ENCODE data around the gene KCMF1.

KCMF1 gene

DNA sequence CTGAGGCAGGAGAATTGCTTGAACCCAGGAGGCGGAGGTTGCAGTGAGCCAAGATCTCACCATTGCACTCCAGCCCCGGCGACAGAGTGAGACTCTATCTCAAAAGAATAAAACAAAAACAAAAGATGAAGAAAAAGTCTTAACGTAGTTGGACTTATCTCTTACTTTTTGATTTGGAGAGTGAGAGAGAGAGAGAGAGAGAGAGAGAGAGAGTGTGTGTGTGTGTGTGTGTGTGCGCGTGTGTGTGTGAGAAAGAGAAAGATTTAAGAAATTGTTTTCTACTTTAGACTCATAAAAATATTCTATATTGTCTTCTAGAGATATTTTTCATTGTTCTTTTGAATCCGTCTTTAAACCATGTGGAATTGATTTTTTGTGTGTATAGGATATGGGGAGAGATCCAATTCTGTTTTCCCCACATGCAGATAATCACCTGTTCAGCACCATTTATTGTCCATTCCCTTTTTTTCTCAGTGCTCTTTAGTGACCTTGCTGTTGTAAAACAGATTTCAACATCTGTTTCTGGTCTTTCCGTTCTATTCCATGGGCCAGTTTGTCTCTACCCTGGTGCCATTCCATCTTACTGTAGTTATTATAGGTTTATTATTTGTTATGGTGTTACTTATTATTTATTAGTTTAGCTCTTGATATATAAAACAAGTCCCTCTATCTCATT is 53.5 kb downstream of the KCMF1 start:
- no peak for DNase-seq (ENCODE audit: low read depth)

DNA sequence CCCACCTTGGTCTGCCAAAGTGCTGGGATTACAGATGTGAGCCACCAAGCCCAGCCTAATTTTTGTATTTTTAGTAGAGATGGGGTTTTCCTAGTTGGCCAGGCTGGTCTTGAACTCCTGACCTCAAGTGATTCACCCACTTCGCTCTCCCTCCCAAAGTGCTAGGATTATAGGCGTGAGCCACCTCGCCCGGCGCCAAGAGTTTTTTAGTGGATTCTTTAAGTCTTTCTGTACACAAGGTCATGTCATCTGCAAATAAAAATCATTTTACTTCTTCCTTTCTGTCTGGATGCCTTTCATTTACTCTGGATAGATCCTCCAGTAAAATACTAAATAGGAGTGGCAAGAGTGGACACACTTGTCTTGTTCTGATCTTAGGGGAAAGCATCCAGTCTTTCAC is 61.7 kb downstream of the KCMF1 start:
- no peak for DNase-seq (ENCODE audit: low read depth)

DNA sequence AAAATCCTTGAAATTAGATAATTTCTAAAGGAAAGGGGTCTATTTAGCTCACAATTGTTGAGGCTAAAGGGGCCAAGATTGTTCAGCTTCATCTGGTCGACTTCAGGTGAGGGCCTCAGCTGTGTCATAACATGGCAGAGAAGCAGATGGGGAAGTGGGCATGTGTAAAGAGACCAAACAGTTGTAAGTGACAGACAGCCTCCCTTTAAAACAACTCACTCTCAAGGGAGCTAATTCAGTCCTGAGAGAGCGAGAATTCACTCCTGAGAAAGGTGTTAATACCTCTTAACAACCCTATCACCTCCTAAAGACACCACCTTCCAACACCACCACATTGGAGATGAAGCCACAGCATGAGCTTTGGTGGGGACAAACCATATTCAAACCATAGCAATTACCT is 62.4 kb downstream of the KCMF1 start:
- DNase-seq (ENCODE audit: low read depth), result no peak

DNA sequence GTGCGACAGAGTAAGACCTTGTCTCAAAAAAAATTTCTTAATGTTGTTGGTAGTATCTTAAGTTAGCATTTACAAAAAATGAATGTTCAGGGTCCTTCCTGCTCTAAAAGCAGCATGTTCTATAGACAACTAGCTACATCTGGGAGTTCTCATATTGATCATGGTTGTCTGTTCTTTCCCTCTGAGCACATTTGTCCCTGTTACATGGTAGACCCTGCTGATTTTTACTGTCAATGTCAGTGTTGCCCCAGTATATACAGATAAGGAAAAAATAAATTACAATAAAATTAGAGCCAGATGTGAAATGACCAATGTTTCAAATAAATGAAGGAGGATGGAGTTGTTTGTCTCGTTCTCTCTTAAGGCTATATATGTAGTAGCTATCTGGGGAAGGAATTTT is 63.2 kb downstream of the KCMF1 start:
- no peak for DNase-seq (ENCODE audit: low read depth)

DNA sequence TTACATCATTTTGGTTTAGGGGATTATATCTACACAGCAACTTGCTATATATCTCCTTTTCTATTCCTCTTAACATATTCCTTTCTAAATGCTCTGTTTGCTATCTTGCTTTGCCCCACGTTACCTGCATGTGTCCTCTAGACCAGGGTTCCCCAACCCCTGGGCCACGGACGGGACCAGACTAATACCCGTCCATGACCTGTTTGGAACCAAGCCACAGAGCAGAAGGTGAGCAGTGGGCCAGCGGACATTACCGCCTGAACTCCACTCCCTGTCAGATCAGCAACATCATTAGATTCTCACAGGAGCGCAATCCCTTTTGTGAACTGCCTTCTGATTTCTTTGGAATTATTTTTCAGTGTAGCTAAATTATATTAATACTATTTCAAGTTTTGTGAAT is 66.7 kb downstream of the KCMF1 start:
- no peak for DNase-seq (ENCODE audit: low read depth)

DNA sequence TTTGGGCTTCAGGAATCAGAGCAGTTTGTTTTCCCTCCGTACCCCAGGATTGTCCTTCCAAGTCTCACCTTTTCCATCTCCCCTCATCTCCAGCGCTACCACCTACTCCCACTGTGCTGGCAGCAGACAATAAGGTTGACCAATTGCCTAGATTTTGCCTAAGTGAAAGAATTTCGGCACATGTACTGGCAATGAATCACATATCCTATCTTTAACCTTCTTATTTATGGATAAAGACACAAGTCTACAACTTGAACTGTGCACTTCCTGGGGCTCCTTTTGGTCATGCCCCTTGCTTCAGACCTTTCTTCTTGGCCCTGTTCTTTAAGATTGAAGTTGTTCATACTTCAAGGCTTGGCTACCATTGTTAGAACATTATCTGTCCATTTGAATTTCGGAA is 71.4 kb downstream of the KCMF1 start:
- DNase-seq (ENCODE audit: low read depth), result no peak

DNA sequence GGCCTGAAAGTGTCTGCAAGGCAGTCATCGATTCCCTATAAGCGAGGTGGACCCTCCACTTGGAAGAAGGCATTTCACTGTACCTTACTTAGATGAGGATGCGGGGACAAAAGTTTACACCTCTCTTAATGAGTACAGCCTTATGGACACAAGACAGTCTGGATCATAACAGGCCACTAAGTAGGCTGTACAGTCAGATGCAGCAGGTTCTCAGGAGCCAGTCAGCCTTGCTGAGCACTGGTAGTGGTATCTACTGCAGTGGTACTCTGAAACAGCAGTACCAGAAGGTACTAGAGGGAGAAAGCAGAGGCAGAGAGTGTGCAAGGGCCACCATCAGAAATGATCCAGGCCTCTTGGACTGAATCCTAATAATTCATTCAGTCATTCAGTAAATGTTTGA is 77.6 kb downstream of the KCMF1 start:
- DNase-seq (ENCODE audit: low read depth), result no peak

DNA sequence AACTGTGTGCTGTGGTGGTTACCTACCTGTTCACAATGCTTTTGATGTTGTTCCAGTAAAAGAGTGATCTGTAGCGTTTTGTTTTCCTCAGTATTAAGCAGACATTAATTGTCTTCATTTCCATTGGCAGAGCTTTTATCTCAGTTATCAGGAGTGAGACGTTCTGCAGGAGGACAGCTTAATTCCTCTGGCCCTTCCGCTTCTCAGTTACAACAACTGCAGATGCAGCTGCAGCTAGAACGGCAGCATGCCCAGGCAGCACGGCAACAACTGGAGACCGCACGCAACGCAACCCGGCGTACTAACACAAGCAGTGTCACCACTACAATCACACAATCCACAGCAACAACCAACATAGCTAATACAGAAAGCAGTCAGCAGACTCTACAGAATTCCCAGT is 78.3 kb downstream of the KCMF1 start:
- no peak for DNase-seq (ENCODE audit: low read depth)

DNA sequence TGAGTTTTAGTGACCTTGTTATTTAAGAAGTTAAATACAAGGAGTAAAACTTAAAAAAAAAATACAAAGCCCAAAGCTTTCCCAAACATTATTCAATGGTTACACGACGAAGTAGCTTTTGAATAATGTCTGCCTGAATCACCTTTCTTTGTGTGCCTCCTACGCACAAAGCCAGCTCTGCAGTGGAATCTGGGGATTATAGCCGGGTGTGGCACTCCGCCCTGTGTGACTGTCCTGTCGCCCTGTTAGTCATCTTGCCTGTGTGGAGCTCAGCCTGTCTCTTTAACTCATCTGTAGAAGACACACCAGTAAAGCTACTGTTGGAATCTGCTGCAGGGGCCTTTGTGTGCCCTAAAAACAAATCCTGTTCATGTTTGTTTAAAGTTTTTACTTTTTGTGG is 82.8 kb downstream of the KCMF1 start:
- DNase-seq (ENCODE audit: low read depth), result no peak

DNA sequence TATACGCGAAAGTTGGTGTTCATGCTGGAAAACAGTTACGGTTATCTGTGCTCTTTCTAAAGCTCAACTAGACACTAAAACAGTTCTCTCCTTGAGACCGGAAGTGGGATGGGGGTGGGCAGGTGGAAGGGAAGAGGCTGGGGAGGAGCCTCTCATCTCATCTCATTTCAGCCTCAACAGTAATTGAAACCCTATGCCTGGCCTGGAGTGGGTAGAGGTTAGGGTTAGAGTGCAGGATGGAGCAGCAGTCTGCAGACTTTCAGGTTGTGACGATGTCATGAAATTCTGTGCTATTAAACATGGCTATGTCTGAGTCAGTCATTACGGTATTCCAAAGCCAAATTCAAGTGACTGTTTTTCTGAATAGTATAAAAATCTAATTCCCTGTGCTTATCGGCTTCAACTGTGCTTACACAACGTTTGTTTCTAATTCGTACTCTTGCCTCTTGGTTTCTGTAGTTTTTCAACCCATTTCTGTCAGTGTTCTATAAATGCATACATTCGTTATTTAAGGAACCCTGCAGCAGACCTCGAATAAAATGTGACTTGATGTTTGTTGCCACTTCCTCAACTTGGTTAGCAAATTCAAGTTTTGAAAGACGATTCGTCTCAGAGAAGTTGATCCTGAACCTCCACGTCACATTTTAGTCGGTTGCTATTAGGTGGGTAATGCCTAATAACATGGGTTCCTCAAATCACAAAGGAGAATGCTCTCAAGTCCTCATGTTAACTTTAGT is 86.4 kb downstream of the KCMF1 start:
- DNase-seq (ENCODE audit: low read depth), result no peak

DNA sequence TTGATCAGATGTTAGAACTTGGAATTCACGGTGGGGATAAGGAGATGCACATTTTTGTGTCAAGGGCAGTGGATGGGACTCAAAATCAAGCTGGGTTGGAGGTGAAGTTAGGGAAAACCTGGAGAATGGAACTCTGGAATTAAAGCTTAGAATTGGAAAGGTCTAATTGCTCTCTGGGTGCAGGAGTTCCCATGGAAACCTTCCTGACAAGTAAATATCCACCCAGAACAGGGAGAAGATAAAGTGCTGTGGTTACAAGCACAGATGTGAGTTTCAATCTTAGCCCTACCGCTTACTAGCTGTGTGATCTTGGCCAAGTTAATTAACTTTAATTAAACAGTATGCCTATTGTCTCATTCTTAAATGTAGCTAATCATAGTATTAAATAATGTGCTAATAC is 90.9 kb downstream of the KCMF1 start:
- DNase-seq (ENCODE audit: low read depth), result no peak

DNA sequence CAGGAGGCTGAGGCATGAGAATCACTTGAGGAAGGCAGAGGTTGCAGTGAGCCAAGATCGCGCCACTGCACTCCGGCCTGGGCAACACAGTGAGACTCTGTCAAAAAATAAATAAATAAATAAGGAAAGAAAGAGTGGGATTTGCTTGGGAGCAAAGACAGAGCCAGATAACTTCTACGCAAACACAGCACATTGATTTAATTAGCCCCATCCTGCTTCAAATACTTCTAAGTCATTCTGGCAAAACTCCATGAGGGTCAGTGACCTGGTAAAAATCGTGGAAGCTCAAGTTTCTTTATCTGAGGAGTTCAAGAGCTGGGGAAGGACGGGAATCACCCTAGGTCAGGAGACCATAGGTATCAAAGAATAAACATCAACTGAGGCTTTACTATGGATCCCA is 91.6 kb downstream of the KCMF1 start:
- no peak for DNase-seq (ENCODE audit: low read depth)

DNA sequence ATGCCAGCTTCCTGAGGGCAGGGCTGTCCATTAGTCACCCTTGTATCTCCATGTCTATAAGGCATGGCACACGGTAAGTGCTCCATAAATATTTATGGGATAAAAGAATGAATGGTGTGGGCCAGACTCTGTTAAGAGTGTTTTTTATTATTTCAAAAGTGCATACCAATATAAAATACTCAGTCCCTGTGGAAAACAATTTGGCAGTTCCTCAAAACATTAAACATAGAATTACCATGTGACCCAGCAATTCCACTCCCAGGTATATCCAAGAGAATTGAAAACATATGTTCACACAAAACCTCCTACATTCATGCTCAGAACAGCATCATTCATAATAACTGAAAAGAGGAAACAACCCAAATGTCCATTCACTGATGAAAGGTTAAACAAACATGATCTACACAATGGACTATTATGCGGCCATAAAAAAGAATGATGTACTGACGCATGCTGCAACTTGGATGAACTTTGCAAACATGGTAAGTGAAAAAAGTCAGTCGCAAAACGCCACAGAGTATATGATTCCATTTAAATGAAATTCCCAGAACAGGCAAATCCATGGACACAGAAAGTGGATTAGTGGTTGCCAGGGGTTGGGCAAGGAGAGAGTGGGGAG is 93.1 kb downstream of the KCMF1 start:
- DNase-seq (ENCODE audit: low read depth), result no peak

DNA sequence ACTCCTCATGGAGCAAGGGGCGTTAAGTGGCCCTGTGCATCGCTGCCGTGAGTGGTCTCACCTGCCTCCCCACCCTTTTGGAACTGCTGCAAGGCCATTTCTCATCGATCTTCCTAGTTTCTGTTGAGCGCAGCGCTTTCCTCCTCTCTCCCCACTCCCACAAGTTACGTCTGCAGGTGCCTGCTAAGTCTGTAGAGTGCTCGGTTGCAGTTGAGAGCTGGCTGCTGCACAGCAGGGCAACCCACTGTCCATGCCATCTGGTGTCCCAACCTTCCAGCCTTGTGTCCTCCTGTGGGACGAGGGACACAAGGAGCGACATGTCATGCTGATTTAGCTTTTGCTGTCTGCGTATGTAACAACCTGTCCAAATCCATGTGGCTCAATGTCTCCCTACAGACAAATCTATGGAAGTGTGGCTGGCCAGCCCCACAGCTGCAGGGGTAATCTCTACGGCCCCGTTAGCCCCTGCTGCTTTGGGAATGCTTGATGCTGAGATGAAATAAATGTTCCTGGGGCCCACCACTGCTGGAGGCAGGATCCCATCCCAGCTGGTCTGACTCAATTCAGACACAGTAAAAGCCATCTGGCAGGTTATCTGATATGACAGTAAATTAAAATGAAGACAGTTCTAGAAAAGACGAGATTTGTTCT is 94.1 kb downstream of the KCMF1 start:
- DNase-seq (ENCODE audit: low read depth), result no peak

DNA sequence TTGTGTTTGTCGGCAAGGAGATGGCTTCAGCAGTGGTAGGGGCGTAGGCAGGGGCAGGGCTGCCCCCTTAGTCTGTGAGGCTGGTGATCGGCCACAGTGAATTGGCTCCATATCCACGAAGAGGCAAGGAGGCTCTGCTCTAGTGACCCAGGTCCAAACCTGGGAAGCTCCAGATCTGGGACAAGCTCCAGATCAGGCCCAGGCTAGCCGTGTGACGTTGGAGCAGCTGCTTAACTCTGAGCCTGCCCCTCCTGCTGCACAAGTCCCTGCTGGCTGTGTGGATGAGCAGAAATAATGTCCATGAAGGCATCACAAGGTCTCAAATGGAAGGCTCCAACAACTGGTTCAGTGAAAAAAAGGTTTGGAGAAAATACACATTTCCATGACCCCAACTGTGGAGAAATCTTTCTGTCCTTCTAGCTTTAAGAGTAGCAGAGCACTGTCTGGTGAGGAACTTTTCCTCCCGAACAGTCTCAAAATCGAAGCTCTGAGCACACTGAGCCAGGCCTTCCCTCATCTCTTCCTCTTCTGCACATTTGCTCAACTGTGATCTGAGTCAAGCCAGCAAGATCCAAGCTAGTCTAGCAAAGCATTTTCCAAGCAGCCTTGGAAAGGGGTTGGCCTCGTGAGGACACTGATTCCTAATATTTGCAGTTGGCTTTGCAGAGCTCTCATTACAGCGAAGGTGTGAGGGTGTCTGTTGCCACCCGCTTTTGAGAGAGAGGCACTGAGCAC is 95.2 kb downstream of the KCMF1 start:
- no peak for DNase-seq (ENCODE audit: low read depth)

DNA sequence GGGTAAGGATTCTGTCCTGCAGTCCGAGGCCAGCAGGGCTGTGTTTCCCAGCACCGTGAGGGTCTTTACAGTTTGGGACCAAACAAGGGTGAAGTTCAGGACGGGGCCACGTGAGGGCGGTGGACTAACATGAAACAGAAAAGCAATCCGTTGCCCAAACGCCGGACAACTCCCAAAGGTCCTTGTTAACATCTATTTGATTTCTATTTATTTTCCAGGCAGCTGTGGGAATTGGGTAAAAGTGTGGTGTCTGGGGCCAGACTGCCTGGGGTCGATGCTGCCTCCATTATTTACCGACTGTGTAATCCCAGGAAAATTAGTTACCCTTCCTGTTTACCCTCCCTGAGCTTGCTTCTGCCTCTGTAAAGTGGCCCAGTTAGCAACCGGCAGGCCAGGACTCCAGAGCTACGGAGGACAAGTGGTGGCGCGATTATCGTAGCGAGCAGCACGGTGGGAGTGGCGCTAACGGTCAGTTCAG is 96.0 kb downstream of the KCMF1 start:
- DNase-seq (ENCODE audit: low read depth), result peak; percentile 3

DNA sequence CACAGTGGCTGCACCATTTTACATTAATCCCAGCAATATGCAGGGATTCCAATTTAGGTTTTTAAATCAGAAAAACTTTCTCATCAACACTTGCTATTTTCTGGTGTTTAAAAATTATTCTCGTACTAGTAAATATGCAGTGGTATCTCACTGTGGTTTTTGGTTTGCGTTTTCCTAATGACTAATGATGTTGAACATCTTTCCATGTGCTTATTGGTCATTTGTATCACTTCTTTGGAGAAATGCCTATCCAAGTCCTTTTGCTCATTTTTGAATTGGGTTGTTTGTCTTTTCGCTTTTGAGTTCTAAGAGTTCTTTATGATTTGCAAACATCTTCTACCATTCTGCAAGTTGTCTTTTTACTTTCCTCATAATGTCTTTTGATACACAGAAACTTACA is 100.1 kb downstream of the KCMF1 start:
- no peak for DNase-seq (ENCODE audit: low read depth)

DNA sequence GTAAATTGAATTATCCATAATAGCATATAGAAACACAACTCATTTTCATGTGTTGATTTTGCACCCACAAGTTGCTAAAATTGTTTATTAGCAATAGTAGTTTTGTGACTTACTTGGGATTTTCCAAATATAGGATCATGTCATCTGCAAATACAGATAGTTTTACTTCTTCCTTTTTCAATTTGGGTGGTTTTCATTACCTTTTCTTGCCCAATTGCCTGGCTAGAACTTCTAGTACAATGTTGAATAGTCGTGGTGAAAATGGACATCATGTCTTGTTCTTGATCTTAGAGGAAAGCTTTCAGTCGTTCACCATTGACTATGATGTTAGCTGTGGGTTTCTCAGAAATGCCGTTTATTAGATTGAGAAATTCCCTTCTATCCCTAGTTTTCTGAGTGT is 102.1 kb downstream of the KCMF1 start:
- DNase-seq (ENCODE audit: low read depth), result no peak

DNA sequence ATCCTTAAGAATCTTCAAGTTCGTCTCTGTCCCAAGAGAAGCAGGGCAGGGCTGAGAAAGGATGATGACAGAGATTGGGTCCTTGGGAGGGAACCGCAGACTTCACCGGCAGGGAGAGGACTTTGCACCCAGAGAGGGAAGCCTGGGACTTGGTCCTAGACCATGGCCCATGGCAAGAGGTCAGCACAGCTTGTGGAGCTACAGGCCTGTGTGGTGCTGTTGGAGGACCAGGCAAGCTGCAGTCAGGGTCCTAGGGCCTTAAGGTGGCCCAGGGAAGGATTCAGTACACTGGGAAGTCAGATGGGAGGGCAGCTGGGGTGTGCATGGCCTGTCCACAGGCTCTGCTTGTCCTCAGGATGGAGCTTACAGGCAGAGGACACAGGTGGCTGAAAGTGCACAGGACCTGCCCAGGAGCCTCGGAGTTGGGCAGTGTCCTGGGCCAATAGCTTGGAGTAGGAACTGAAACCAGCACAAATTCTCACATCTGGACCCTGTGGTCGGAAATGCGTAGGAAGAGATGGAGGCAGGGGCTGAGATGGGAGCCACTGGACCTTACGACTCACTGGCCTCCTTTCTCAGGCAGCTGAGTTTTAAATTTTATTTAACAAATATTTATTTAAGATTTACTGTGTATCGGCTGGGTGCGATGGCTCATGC is 105.8 kb downstream of the KCMF1 start:
- no peak for DNase-seq (ENCODE audit: low read depth)

DNA sequence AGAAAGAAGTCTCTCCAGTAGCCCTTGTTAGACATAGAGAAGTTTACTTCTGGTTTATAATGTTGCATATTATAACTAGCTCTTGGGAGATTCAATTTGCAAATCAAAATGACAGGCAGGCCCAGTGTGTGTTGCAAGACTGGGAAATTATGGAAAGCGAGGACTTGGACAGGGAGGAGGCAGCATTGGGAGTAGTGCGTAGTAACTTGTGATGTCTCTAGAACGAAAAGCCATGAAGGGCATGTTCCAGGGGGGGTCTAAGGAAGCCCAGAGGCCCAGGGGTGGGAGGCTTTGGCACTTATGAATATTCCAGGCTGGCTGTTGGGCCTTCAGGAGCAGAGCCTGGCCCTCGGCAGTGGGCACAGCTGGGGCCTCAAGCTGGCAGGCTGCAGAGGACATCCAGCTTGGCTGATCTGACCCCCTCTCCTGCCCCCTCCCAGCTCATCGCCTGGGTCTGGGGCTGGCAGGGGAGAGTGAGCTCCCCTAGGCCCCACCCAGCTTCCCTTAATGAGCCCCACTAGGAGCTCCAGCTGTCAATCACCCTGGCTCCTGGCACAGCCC is 107.0 kb downstream of the KCMF1 start:
- no peak for DNase-seq (ENCODE audit: low read depth)

DNA sequence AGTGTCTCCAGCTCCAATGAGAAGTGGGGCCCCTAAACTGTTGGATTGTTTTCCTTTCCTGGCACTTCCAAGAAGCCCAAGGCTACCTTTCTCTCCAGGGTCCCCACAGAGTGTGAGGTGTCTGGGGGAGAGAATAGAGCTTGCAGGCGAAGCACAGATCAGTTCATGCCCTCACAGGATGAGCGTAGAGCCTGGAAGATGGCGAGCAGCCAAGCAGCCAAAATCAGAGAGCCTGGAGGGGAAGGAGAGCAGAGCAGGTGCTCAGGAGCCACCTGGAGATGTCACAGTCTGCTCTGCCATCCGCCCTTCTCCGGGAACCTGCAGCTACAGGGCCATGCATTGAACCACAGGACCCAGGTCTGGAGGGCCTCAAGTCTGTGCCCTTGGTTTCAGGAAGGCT is 107.6 kb downstream of the KCMF1 start:
- DNase-seq (ENCODE audit: low read depth), result no peak
